Liver (tissue), 9 donors: ENCODE data around the gene VPS4B. TPM values are rescaled to one million over a fixed set of nuclear protein-coding genes. Genes with fewer than 3 reads are reported as not detected.

Experiments
- DNase-seq: peaks from one replicate; pipeline ENCODE4 v3.0.0-alpha.2; 2017; ENCODE audit warnings: low spot score
- H3K27ac ChIP-seq, 2 donors: one replicate each; pipeline ENCODE4 v1.7.0; 2013; ENCODE audit warnings: inconsistent platforms in 2 of 2, low read length in 2 of 2, control low read depth in 1 of 2, low read depth in 1 of 2, mild to moderate bottlenecking in 1 of 2
- H3K27me3 ChIP-seq, 4 donors: one replicate each; pipeline versions ENCODE4 v1.6.1 to v1.7.0; 2013; ENCODE audit warnings: low read length in 3 of 4, inconsistent platforms in 1 of 4, mild to moderate bottlenecking in 1 of 4, moderate library complexity in 1 of 4; ENCODE audit not compliant: control insufficient read depth in 4 of 4, insufficient read depth in 4 of 4
- H3K36me3 ChIP-seq, 4 donors: one replicate each; pipeline versions ENCODE4 v1.6.1 to v1.7.0; 2013; ENCODE audit warnings: low read length in 3 of 4, mild to moderate bottlenecking in 3 of 4, low read depth in 1 of 4, moderate library complexity in 1 of 4; ENCODE audit not compliant: control insufficient read depth in 4 of 4, insufficient read depth in 3 of 4
- H3K4me1 ChIP-seq, 4 donors: one replicate each; pipeline versions ENCODE4 v1.6.1 to v1.7.0; 2013; ENCODE audit warnings: low read length in 3 of 4, mild to moderate bottlenecking in 3 of 4, moderate library complexity in 1 of 4; ENCODE audit not compliant: control insufficient read depth in 4 of 4, insufficient read depth in 4 of 4
- H3K4me3 ChIP-seq, 3 donors: one replicate each; pipeline versions ENCODE4 v1.6.1 to v1.7.0; 2013; ENCODE audit warnings: low read length in 3 of 3, control low read depth in 1 of 3, low read depth in 1 of 3, mild to moderate bottlenecking in 1 of 3
- H3K9ac ChIP-seq, 2 donors: one replicate each; pipeline ENCODE4 v1.7.0; 2013; ENCODE audit warnings: low read length in 2 of 2, mild to moderate bottlenecking in 2 of 2, moderate library complexity in 2 of 2, control low read depth in 1 of 2, low read depth in 1 of 2
- H3K9me3 ChIP-seq, 4 donors: one replicate each; pipeline versions ENCODE4 v1.6.1 to v1.7.0; 2013; ENCODE audit warnings: low read length in 3 of 4; ENCODE audit not compliant: control insufficient read depth in 4 of 4
- EGR1 ChIP-seq, 2 donors: IDR thresholded peaks; 2 replicates each; pipeline ENCODE4 v1.6.1; 2016 to 2018; ENCODE audit warnings: antibody characterized with exemption in 2 of 2, low read depth in 2 of 2
- FOXA1 ChIP-seq: IDR thresholded peaks from 2 replicates; pipeline ENCODE4 v1.6.1; 2016; ENCODE audit warnings: antibody characterized with exemption
- FOXA2 ChIP-seq: IDR thresholded peaks from 2 replicates; pipeline ENCODE4 v1.6.1; 2016; ENCODE audit warnings: antibody characterized with exemption
- GABPA ChIP-seq, 2 donors: IDR thresholded peaks in 1 of 2; conservative IDR thresholded peaks in 1 of 2; 2 replicates each; pipeline ENCODE4 v1.6.1; 2016; ENCODE audit warnings: antibody characterized with exemption in 2 of 2, mild to moderate bottlenecking in 1 of 2, moderate library complexity in 1 of 2
- HNF4A ChIP-seq, 2 donors: conservative IDR thresholded peaks; 2 replicates each; pipeline ENCODE4 v1.6.1; 2016; ENCODE audit warnings: antibody characterized with exemption in 2 of 2, mild to moderate bottlenecking in 2 of 2
- HNF4G ChIP-seq: IDR thresholded peaks from 2 replicates; pipeline ENCODE4 v1.6.1; 2016; ENCODE audit warnings: antibody characterized with exemption
- JUND ChIP-seq, 2 donors: IDR thresholded peaks; 2 replicates each; pipeline ENCODE4 v1.6.1; 2016; ENCODE audit warnings: antibody characterized with exemption in 2 of 2
- NR2F2 ChIP-seq: IDR thresholded peaks from 2 replicates; pipeline ENCODE4 v1.6.1; 2016; ENCODE audit warnings: antibody characterized with exemption
- RAD21 ChIP-seq, 2 donors: IDR thresholded peaks; 2 replicates each; pipeline ENCODE4 v1.6.1; 2016; ENCODE audit warnings: antibody characterized with exemption in 2 of 2, mild to moderate bottlenecking in 2 of 2
- RXRA ChIP-seq, 2 donors: IDR thresholded peaks; 2 replicates each; pipeline ENCODE4 v1.6.1; 2017 to 2018; ENCODE audit warnings: antibody characterized with exemption in 2 of 2, mild to moderate bottlenecking in 1 of 2
- SP1 ChIP-seq: IDR thresholded peaks from 2 replicates; pipeline ENCODE4 v1.6.1; 2018; ENCODE audit warnings: antibody characterized with exemption, mild to moderate bottlenecking
- TAF1 ChIP-seq: conservative IDR thresholded peaks from 2 replicates; pipeline ENCODE4 v1.6.1; 2016; ENCODE audit warnings: antibody characterized with exemption, mild to moderate bottlenecking
- YY1 ChIP-seq: IDR thresholded peaks from 2 replicates; pipeline ENCODE4 v1.6.1; 2016; ENCODE audit warnings: antibody characterized with exemption, mild to moderate bottlenecking
- WGBS: extraction: QIAGEN DNeasy Blood & Tissue Kit; methylation state at CpG from one replicate; pipeline ENCODE4 v1.1.7; 2013; 5-methylcytosine and 5-hydroxymethylcytosine counted together
- polyA plus RNA-seq, 2 donors: library from polyadenylated mRNA; stranded (reverse) in 1 of 2; unstranded in 1 of 2; fragments of 200-250 nt in 1 of 2; fragments of >200 nt in 1 of 2; fragmentation: Nextera tagmentation in 1 of 2; extraction: Ambion mirVana in 1 of 2; gene quantifications; one replicate each; pipeline versions ENCODE4 v1.2.1 to v1.2.3, GENCODE V29; 2013 to 2015
- total RNA-seq, 2 donors: library from RNA; depleted of rRNA; stranded (reverse); fragments of >200 nt; gene quantifications; one replicate each; pipeline ENCODE4 v1.2.3, GENCODE V29; 2014
- TF ChIP-seq, protein P1 (sequence below): IDR thresholded peaks from 2 replicates; pipeline ENCODE4 v1.6.1; 2016; ENCODE audit warnings: antibody characterized with exemption
- TF ChIP-seq, protein P2 (sequence below): IDR thresholded peaks from 2 replicates; pipeline ENCODE4 v1.6.1; 2016; ENCODE audit warnings: antibody characterized with exemption
- TF ChIP-seq, protein P3 (sequence below): IDR thresholded peaks from 2 replicates; pipeline ENCODE4 v1.6.1; 2016; ENCODE audit warnings: antibody characterized with exemption
- TF ChIP-seq, protein P4 (sequence below): fragments of 150-350 bp; IDR thresholded peaks from 2 replicates; pipeline ENCODE4 v1.5.1; 2017; ENCODE audit warnings: improper control_type of control experiment, low read depth, low read length; ENCODE audit not compliant: missing input control
- TF ChIP-seq, protein P5 (sequence below): IDR thresholded peaks from 2 replicates; pipeline ENCODE4 v1.6.1; 2016; ENCODE audit warnings: antibody characterized with exemption, mild to moderate bottlenecking
- donor health status: healthy.
- donor health status: healthy.
- donor health status: healthy.
- donor health status: healthy.
- donor health status: healthy.

VPS4B gene
- total and polyA plus RNA-seq, 4 donors = 12.2 to 20.6 (median 18.2) TPM

DNA sequence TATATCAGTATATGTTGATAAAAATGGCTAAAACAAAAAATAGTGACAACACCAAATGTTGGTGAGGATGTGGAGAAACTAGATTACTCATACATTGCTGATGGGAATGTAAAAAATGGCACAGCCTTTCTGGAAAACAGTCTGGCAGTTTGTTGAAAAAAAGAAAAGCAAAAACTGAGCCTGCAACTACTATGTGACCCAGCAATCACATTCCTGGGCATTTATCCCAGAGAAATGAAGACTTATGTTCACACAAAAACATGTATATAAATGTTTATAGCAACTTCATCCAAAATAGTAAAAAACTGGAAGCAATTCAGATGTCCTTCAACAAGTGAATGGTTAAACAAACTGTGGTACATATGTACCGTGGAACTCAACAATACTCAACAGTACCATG is 47.7 kb downstream of the VPS4B start (continued):
- TF ChIP-seq JUND (IDR thresholded peaks at IDR 0.05) = no peak
- no peak for TF ChIP-seq EGR1 (IDR thresholded peaks at IDR 0.05; ENCODE audit: low read depth in 2 of 2)
- no peak for TF ChIP-seq NR2F2
- TF ChIP-seq, protein P1, sequence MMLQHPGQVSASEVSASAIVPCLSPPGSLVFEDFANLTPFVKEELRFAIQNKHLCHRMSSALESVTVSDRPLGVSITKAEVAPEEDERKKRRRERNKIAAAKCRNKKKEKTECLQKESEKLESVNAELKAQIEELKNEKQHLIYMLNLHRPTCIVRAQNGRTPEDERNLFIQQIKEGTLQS = no peak
- TF ChIP-seq FOXA1 = no peak
- TF ChIP-seq SP1 = no peak

DNA sequence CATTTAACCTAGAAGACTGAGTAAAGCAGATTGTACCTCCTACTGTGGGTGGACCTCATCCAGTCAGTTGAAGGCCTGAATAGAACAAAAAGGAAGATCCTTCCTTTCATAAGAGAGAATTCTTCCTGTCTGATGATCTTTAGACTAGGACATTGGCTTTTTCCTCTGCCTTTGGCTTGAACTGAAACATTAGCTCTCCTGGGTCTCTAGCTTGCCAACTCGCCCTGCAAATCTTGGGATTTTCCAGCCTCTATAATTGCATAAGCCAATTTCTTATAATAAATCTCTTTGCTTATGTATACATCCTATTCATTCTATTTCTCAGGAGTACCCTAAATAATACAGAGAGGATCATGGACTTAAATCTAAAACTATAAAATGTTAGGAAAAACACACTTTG is 49.1 kb downstream of the VPS4B start:
- DNase-seq = no peak
- 83% methylated on average over 1 of the region's 1 CpG for WGBS
- peaks cover 0 to 2% (median 0%) of the 10 kb centered on the region in 4 donors for H3K36me3 ChIP-seq
- H3K4me3 ChIP-seq = no peak overlapping the region
- TF ChIP-seq SP1 (no peak), JUND (IDR thresholded peaks at IDR 0.05) (no peak), RAD21 (IDR thresholded peaks at IDR 0.05) (no peak), EGR1 (IDR thresholded peaks at IDR 0.05; ENCODE audit: low read depth in 2 of 2) (no peak), YY1 (no peak), GABPA (IDR thresholded peaks at IDR 0.05 in 1 of 2, conservative IDR thresholded peaks at IDR 0.05 in 1 of 2) (no peak), FOXA2 (no peak), RXRA (IDR thresholded peaks at IDR 0.05) (no peak), HNF4A (conservative IDR thresholded peaks at IDR 0.05) (no peak), NR2F2 (no peak), FOXA1 (no peak), HNF4G (no peak), TAF1 (no peak)
- TF ChIP-seq, protein P2, sequence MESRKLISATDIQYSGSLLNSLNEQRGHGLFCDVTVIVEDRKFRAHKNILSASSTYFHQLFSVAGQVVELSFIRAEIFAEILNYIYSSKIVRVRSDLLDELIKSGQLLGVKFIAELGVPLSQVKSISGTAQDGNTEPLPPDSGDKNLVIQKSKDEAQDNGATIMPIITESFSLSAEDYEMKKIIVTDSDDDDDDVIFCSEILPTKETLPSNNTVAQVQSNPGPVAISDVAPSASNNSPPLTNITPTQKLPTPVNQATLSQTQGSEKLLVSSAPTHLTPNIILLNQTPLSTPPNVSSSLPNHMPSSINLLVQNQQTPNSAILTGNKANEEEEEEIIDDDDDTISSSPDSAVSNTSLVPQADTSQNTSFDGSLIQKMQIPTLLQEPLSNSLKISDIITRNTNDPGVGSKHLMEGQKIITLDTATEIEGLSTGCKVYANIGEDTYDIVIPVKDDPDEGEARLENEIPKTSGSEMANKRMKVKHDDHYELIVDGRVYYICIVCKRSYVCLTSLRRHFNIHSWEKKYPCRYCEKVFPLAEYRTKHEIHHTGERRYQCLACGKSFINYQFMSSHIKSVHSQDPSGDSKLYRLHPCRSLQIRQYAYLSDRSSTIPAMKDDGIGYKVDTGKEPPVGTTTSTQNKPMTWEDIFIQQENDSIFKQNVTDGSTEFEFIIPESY = no peak
- TF ChIP-seq, protein P1 = no peak
- TF ChIP-seq, protein P3, sequence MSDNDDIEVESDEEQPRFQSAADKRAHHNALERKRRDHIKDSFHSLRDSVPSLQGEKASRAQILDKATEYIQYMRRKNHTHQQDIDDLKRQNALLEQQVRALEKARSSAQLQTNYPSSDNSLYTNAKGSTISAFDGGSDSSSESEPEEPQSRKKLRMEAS = no peak
- TF ChIP-seq, protein P4, sequence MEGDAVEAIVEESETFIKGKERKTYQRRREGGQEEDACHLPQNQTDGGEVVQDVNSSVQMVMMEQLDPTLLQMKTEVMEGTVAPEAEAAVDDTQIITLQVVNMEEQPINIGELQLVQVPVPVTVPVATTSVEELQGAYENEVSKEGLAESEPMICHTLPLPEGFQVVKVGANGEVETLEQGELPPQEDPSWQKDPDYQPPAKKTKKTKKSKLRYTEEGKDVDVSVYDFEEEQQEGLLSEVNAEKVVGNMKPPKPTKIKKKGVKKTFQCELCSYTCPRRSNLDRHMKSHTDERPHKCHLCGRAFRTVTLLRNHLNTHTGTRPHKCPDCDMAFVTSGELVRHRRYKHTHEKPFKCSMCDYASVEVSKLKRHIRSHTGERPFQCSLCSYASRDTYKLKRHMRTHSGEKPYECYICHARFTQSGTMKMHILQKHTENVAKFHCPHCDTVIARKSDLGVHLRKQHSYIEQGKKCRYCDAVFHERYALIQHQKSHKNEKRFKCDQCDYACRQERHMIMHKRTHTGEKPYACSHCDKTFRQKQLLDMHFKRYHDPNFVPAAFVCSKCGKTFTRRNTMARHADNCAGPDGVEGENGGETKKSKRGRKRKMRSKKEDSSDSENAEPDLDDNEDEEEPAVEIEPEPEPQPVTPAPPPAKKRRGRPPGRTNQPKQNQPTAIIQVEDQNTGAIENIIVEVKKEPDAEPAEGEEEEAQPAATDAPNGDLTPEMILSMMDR = no peak
- TF ChIP-seq, protein P5, sequence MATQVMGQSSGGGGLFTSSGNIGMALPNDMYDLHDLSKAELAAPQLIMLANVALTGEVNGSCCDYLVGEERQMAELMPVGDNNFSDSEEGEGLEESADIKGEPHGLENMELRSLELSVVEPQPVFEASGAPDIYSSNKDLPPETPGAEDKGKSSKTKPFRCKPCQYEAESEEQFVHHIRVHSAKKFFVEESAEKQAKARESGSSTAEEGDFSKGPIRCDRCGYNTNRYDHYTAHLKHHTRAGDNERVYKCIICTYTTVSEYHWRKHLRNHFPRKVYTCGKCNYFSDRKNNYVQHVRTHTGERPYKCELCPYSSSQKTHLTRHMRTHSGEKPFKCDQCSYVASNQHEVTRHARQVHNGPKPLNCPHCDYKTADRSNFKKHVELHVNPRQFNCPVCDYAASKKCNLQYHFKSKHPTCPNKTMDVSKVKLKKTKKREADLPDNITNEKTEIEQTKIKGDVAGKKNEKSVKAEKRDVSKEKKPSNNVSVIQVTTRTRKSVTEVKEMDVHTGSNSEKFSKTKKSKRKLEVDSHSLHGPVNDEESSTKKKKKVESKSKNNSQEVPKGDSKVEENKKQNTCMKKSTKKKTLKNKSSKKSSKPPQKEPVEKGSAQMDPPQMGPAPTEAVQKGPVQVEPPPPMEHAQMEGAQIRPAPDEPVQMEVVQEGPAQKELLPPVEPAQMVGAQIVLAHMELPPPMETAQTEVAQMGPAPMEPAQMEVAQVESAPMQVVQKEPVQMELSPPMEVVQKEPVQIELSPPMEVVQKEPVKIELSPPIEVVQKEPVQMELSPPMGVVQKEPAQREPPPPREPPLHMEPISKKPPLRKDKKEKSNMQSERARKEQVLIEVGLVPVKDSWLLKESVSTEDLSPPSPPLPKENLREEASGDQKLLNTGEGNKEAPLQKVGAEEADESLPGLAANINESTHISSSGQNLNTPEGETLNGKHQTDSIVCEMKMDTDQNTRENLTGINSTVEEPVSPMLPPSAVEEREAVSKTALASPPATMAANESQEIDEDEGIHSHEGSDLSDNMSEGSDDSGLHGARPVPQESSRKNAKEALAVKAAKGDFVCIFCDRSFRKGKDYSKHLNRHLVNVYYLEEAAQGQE = no peak
- no peak overlapping the region for H3K9ac ChIP-seq
- H3K27ac ChIP-seq = no peak overlapping the region
- no peaks in the 10 kb centered on the region for H3K27me3 ChIP-seq
- peaks cover 0 to 5% (median under 1%) of the 10 kb centered on the region in 4 donors for H3K4me1 ChIP-seq
- peaks cover 0 to 5% (median 0%) of the 10 kb centered on the region in 4 donors for H3K9me3 ChIP-seq
